Activated CD4-positive, alpha-beta T cell treated with anti-CD3 and anti-CD28 coated beads, Interleukin-2, amount 10 ng/mL, durations not matched to agents 7 days and 5 days (primary cell): Measurements from ENCODE around the gene KIAA0825. TPM values are rescaled to one million over a fixed set of nuclear protein-coding genes. Genes with fewer than 3 reads are reported as not detected.

Experiments
- CTCF ChIA-PET: fragments of 350-600 bp; sonication (Branson Sonifier 250); formaldehyde crosslinking; loops from one replicate; lab custom pipeline; 2021; ENCODE audit warnings: antibody characterized with exemption; lab: Charles Lee
- POLR2A ChIA-PET: fragments of 350-600 bp; sonication (Branson Sonifier 250); formaldehyde crosslinking; loops from one replicate; lab custom pipeline; 2021; ENCODE audit warnings: antibody characterized with exemption; lab: Charles Lee
- DNase-seq: peaks from one replicate; pipeline ENCODE4 v3.0.0-alpha.2; 2020
- H3K27ac Mint-ChIP-seq: one replicate; pipeline ENCODE4 v1.8.0; 2021; ENCODE audit warnings: mild to moderate bottlenecking, moderate library complexity, mixed read lengths
- H3K27me3 Mint-ChIP-seq: one replicate; pipeline ENCODE4 v1.8.0; 2021; ENCODE audit warnings: mixed read lengths
- H3K36me3 Mint-ChIP-seq: one replicate; pipeline ENCODE4 v1.8.0; 2021; ENCODE audit warnings: low read depth, mixed read lengths
- H3K4me1 Mint-ChIP-seq: one replicate; pipeline ENCODE4 v1.8.0; 2021; ENCODE audit warnings: mixed read lengths
- H3K4me3 Mint-ChIP-seq: one replicate; pipeline ENCODE4 v1.8.0; 2021; ENCODE audit warnings: mild to moderate bottlenecking, moderate library complexity, mixed read lengths
- H3K9me3 Mint-ChIP-seq: one replicate; pipeline ENCODE4 v1.8.0; 2021; ENCODE audit warnings: mixed read lengths
- total RNA-seq, 2 experiments: library from RNA; stranded (reverse); gene quantifications; one replicate each; pipeline ENCODE4 v1.2.3, GENCODE V29; 2021

Gene KIAA0825
- total RNA-seq, 2 experiments from 2014 or later: 2.1 to 2.7 TPM

- H3K36me3 Mint-ChIP-seq: peaks cover 12% of the 10 kb centered on the region
- H3K27me3 Mint-ChIP-seq: peaks cover 3% of the 10 kb centered on the region
- H3K4me1 Mint-ChIP-seq: peaks cover 28% of the 10 kb centered on the region
- DNase-seq: no peak
- H3K27ac Mint-ChIP-seq: no peak overlapping the region
- H3K4me3 Mint-ChIP-seq: no peak overlapping the region
- ChIA-PET POLR2A (no interaction called here), CTCF (no interaction called here)
- peaks cover 20% of the 10 kb centered on the region for H3K9me3 Mint-ChIP-seq
Observed at GRCh38 chr5:94113087-94113486, 505.3 kb downstream of the KIAA0825 start.

- ChIA-PET CTCF (no interaction called here), POLR2A (no interaction called here)
- Mint-ChIP-seq H3K27ac (peak overlapping the region; percentile 96), H3K4me3 (peak overlapping the region; percentile 89), H3K4me1 (peaks cover 28% of the 10 kb centered on the region), H3K27me3 (peaks cover 3% of the 10 kb centered on the region), H3K36me3 (peaks cover 25% of the 10 kb centered on the region), H3K9me3 (peaks cover 26% of the 10 kb centered on the region)
- peak; percentile 93 for DNase-seq
Observed at GRCh38 chr5:94111209-94112004, 507.0 kb downstream of the KIAA0825 start.

- Mint-ChIP-seq H3K9me3 (peaks cover 49% of the 10 kb centered on the region), H3K4me1 (peaks cover 19% of the 10 kb centered on the region), H3K36me3 (peaks cover 66% of the 10 kb centered on the region), H3K4me3 (no peak overlapping the region), H3K27ac (no peak overlapping the region), H3K27me3 (no peaks in the 10 kb centered on the region)
- ChIA-PET CTCF (interaction anchor here (1.1 kb wide), 1 partner anchor 20 kb away, joined by 3 read pairs; no protein-coding TSS in a partner anchor), POLR2A (no interaction called here)
- no peak for DNase-seq
Observed at GRCh38 chr5:94103514-94104245, 514.7 kb downstream of the KIAA0825 start.

Other genes with a start within 250 kb of the KIAA0825 start
- 10 to 100 TPM; 15.0 to 19.0 TPM for gene SLF1, start 65 bp upstream of the KIAA0825 start, total RNA-seq